Upper lobe of left lung (tissue), 6 donors: Measurements from ENCODE around the gene GAS5. TPM values are rescaled to one million over a fixed set of nuclear protein-coding genes. Genes with fewer than 3 reads are reported as not detected.
"Not testable (repeated sequence)": the region's sequence is repeated elsewhere in the genome, so short reads cannot be mapped to it uniquely, and the experiment has no call there.

ENCODE experiments used
- ATAC-seq, 2 donors: fragments of 200-7000 bp; cut with Tn5 transposase; one replicate each; pipeline ENCODE4 v1.9.1; 2022; ENCODE audit warnings: mild to moderate bottlenecking in 2 of 2, moderate library complexity in 2 of 2; ENCODE audit not compliant: low FRiP score in 2 of 2
- DNase-seq, 2 donors: peaks; one replicate each; pipeline ENCODE4 v3.0.0-alpha.2; 2019 to 2020
- H3K27ac ChIP-seq, 4 donors: fragments of 200-600 bp; sonication (generic); one replicate each; pipeline ENCODE4 v1.5.1; 2016 to 2019
- H3K27me3 ChIP-seq, 4 donors: fragments of 200-600 bp; sonication (generic); one replicate each; pipeline ENCODE4 v1.5.1; 2017 to 2019
- H3K36me3 ChIP-seq, 4 donors: fragments of 200-600 bp; sonication (generic); one replicate each; pipeline ENCODE4 v1.5.1; 2016 to 2019
- H3K4me1 ChIP-seq, 4 donors: fragments of 200-600 bp; sonication (generic); one replicate each; pipeline ENCODE4 v1.5.1; 2018 to 2019
- H3K4me3 ChIP-seq, 4 donors: fragments of 200-600 bp; sonication (generic); one replicate each; pipeline ENCODE4 v1.5.1; 2017 to 2019; ENCODE audit warnings: mild to moderate bottlenecking in 2 of 4, moderate library complexity in 1 of 4
- H3K9me3 ChIP-seq, 4 donors: fragments of 200-600 bp; sonication (generic); one replicate each; pipeline ENCODE4 v1.5.1; 2018 to 2019
- CTCF ChIP-seq, 6 experiments: fragments of 450-650 bp in 4 of 6; fragments of 200-600 bp in 2 of 6; sonication (generic) in 2 of 6; IDR thresholded peaks; one replicate each; pipeline ENCODE4 v1.5.1; 2016 to 2019; ENCODE audit warnings: antibody characterized with exemption in 6 of 6
- EP300 ChIP-seq, 4 donors: sonication (generic); formaldehyde crosslinking; IDR thresholded peaks; one replicate each; pipeline ENCODE4 v1.5.1; 2017; ENCODE audit warnings: antibody characterized with exemption in 4 of 4, control low read depth in 2 of 4
- POLR2A ChIP-seq, 4 donors: fragments of 450-650 bp; IDR thresholded peaks; one replicate each; pipeline ENCODE4 v1.5.1; 2016 to 2017; ENCODE audit warnings: antibody characterized with exemption in 4 of 4, mild to moderate bottlenecking in 2 of 4
- POLR2AphosphoS5 ChIP-seq, 2 donors: sonication (generic); formaldehyde crosslinking; IDR thresholded peaks; one replicate each; pipeline ENCODE4 v1.5.1; 2017; ENCODE audit warnings: antibody characterized with exemption in 2 of 2
- WGBS, 2 donors: methylation state at CpG; one replicate each; pipeline ENCODE4 v1.1.5; 2017 to 2018; 5-methylcytosine and 5-hydroxymethylcytosine counted together
- total RNA-seq, 6 donors: library from RNA; depleted of rRNA in 4 of 6; stranded (reverse); fragments of >200 nt in 4 of 6; gene quantifications; one replicate each; pipeline versions ENCODE4 v1.1.0 to v1.2.1, GENCODE V29; 2016 to 2021
- donor health status: DM: no; HTN: no; CAD: no; lungs with moderate emphysema.
- donor health status: DM: no; HTN: yes; CAD: no; lungs with severe emphysema.

The GAS5 gene
- total RNA-seq, 6 donors from 2014 or later: 169 to 367 (median 271) TPM

GRCh38 chr1:173860065-173860464 is 7.7 kb downstream of the GAS5 start:
- peaks cover 15 to 95% (median 33%) of the 10 kb centered on the region in 4 donors for H3K36me3 ChIP-seq
- H3K4me1 ChIP-seq: peaks cover 0 to 7% (median 4%) of the 10 kb centered on the region in 4 donors

DNA sequence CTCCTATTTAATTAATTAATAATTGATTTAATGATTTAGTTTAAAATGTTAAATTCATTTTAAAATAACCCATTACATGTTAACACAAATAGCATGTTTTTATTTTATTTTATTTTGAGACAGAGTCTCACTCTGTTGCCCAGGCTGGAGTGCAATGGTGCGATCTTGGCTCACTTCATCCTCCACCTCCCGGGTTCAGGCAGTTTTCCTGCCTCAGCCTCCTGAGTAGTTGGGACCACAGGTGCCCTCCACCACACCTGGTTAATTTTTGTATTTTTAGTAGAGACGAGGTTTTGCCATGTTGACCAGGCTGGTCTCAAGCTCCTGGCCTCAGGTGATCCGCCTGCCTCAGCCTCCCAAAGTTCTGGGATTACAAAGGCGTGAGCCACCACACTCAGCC is 8.2 kb downstream of the GAS5 start:
- H3K9me3 ChIP-seq, ATAC-seq, H3K27ac ChIP-seq, DNase-seq, H3K4me1 ChIP-seq, H3K4me3 ChIP-seq, H3K27me3 ChIP-seq: not testable (repeated sequence)
- peaks cover 15 to 95% (median 28%) of the 10 kb centered on the region in 4 donors for H3K36me3 ChIP-seq
- 96 to 97% methylated on average over 5 of the region's 5 CpGs for WGBS, 2 donors

More at GRCh38 chr1:173860065-173860464, 7.7 kb downstream of the GAS5 start:
- DNase-seq (no peak), ATAC-seq (no peak)
- TF ChIP-seq POLR2AphosphoS5 (IDR thresholded peaks at IDR 0.05): no peak
- TF ChIP-seq POLR2A (IDR thresholded peaks at IDR 0.05): no peak
- TF ChIP-seq CTCF (IDR thresholded peaks at IDR 0.05): no peak
- TF ChIP-seq EP300 (IDR thresholded peaks at IDR 0.05): no peak
- no peaks in the 10 kb centered on the region for H3K27me3 ChIP-seq
- H3K27ac ChIP-seq: no peak overlapping the region
- WGBS, 2 donors: 83 to 94% methylated on average over 1 of the region's 1 CpG
- no peak overlapping the region for H3K4me3 ChIP-seq
- H3K9me3 ChIP-seq: no peaks in the 10 kb centered on the region

GRCh38 chr1:173857363-173857917 is 10.3 kb downstream of the GAS5 start:
- TF ChIP-seq POLR2A (IDR thresholded peaks at IDR 0.05): no peak
- no peak for TF ChIP-seq EP300 (IDR thresholded peaks at IDR 0.05)
- no peak for TF ChIP-seq POLR2AphosphoS5 (IDR thresholded peaks at IDR 0.05)
- TF ChIP-seq CTCF (IDR thresholded peaks at IDR 0.05): no peak
- DNase-seq: no peak
- H3K36me3 ChIP-seq: peaks cover 0 to 82% (median 10%) of the 10 kb centered on the region in 4 donors
- ATAC-seq: no peak
- H3K27ac ChIP-seq: no peak overlapping the region
- 91 to 93% methylated on average over 4 of the region's 4 CpGs for WGBS, 2 donors
- H3K9me3 ChIP-seq: no peaks in the 10 kb centered on the region
- no peaks in the 10 kb centered on the region for H3K27me3 ChIP-seq
- H3K4me3 ChIP-seq: no peak overlapping the region
- peaks cover 0 to 12% (median 10%) of the 10 kb centered on the region in 4 donors for H3K4me1 ChIP-seq

DNA sequence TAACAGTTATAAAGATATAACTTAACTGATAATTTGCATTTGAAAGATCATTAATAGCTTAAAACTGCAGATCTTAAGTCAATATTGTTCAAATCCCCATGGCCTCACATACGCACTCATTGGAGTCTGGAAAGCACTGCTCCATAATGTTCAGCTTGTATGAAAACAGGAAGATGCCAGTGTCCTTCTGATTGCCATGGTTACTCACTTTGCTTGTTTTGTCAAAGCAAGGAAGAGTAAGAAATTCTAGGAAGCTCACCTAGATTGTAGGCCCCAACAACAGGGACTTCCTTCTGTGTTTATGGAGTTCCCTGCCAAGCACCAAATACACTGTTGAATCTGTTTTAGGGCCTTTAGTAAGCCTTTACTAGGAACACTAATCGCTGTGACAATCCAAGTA is 10.9 kb downstream of the GAS5 start:
- ATAC-seq (no peak), DNase-seq (no peak)
- Histone ChIP-seq H3K4me1 (peaks cover 0 to 15% (median 14%) of the 10 kb centered on the region in 4 donors), H3K27ac (no peak overlapping the region), H3K4me3 (no peak overlapping the region), H3K9me3 (no peaks in the 10 kb centered on the region), H3K27me3 (no peaks in the 10 kb centered on the region), H3K36me3 (peaks cover 0 to 77% (median 7%) of the 10 kb centered on the region in 4 donors)
- no peak for TF ChIP-seq POLR2AphosphoS5 (IDR thresholded peaks at IDR 0.05)
- no peak for TF ChIP-seq POLR2A (IDR thresholded peaks at IDR 0.05)
- TF ChIP-seq CTCF (IDR thresholded peaks at IDR 0.05): no peak
- TF ChIP-seq EP300 (IDR thresholded peaks at IDR 0.05): no peak
- 95 to 96% methylated on average over 2 of the region's 2 CpGs for WGBS, 2 donors

- peaks cover 0 to 76% (median 7%) of the 10 kb centered on the region in 4 donors for H3K36me3 ChIP-seq
- ATAC-seq: no peak
These were observed 11.8 kb downstream of the GAS5 start for GRCh38 chr1:173856014-173856413.

More at GRCh38 chr1:173856014-173856413, 11.8 kb downstream of the GAS5 start:
- Histone ChIP-seq H3K4me3 (no peak overlapping the region), H3K27ac (no peak overlapping the region), H3K27me3 (no peaks in the 10 kb centered on the region), H3K4me1 (peaks cover 0 to 15% (median 14%) of the 10 kb centered on the region in 4 donors), H3K9me3 (no peaks in the 10 kb centered on the region)
- no peak for DNase-seq
- WGBS, 2 donors: 63 to 71% methylated on average over 1 of the region's 1 CpG
- TF ChIP-seq CTCF (IDR thresholded peaks at IDR 0.05): no peak
- TF ChIP-seq EP300 (IDR thresholded peaks at IDR 0.05): no peak
